ENCODE results near the gene TSPAN14.

- TF ChIP-seq CTCF (IDR thresholded peaks at IDR 0.05; ENCODE audit: low read length) (no peak), EZH2 (IDR thresholded peaks at IDR 0.05; ENCODE audit: borderline replicate concordance, low read length) (no peak)
Measured at GRCh38 chr10:80532571-80532970, 78.5 kb downstream of the TSPAN14 start.

Data from OCI-LY1 (cell line).